Subcutaneous adipose tissue (tissue), 4 donors: ENCODE results near the gene COL18A1. TPM values are rescaled to one million over a fixed set of nuclear protein-coding genes. Genes with fewer than 3 reads are reported as not detected.

Experiments used
- total RNA-seq, 4 donors: library from RNA; depleted of rRNA; stranded (reverse); fragments of >200 nt; gene quantifications; one replicate each; pipeline ENCODE4 v1.1.0, GENCODE V29; 2016
- TF ChIP-seq, protein P1 (sequence below): fragments of 450-650 bp; IDR thresholded peaks from one replicate; pipeline ENCODE4 v1.5.1; 2016; ENCODE audit warnings: low read depth, mild to moderate bottlenecking, control low read depth, antibody characterized with exemption, moderate library complexity

The COL18A1 gene
- total RNA-seq, 4 donors from 2014 or later = 33.4 to 102 (median 66.7) TPM

DNA sequence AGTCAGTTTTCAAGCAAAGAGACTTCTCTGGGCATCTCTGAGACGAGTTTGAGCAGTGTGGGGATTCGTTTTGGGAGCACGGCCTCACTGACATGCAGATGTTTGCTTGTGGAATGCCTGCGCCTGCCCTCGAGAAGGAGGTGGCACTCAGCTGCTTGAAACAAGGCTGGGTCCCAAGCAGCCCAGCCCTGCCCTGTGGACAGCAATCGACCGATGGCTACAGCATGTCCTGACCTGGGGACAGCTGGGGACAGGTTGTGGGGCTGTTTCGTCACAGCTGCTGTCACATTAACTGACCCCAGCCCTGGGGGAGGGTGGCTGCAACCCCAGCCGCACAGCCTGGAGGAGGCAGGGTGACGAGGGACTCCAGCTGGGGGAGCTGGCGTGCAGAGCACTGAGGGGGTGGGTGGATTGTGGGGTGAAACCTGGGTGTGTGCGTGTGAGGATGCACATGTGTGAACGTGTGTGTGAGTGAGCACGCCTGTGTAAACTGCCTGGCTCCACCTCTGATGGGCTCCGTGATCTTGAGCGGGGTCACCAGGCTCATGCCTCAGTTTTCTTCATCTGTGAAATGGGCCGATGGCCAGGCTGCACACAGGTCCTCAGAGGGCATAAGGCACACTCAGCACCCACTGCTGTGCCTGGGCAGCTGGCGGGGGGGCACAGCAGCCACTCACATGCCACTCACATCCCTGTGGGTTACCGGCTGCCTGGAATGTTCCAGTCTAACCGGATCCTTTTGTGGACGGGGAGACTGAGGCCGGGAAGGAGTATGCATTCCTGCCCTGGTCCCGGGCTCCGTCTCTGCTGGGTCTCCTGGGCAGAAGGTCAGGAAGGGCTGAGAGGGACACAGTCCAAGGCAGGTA lies 49.3 kb downstream of the COL18A1 start:
- TF ChIP-seq, protein P1, sequence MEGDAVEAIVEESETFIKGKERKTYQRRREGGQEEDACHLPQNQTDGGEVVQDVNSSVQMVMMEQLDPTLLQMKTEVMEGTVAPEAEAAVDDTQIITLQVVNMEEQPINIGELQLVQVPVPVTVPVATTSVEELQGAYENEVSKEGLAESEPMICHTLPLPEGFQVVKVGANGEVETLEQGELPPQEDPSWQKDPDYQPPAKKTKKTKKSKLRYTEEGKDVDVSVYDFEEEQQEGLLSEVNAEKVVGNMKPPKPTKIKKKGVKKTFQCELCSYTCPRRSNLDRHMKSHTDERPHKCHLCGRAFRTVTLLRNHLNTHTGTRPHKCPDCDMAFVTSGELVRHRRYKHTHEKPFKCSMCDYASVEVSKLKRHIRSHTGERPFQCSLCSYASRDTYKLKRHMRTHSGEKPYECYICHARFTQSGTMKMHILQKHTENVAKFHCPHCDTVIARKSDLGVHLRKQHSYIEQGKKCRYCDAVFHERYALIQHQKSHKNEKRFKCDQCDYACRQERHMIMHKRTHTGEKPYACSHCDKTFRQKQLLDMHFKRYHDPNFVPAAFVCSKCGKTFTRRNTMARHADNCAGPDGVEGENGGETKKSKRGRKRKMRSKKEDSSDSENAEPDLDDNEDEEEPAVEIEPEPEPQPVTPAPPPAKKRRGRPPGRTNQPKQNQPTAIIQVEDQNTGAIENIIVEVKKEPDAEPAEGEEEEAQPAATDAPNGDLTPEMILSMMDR = no peak

DNA sequence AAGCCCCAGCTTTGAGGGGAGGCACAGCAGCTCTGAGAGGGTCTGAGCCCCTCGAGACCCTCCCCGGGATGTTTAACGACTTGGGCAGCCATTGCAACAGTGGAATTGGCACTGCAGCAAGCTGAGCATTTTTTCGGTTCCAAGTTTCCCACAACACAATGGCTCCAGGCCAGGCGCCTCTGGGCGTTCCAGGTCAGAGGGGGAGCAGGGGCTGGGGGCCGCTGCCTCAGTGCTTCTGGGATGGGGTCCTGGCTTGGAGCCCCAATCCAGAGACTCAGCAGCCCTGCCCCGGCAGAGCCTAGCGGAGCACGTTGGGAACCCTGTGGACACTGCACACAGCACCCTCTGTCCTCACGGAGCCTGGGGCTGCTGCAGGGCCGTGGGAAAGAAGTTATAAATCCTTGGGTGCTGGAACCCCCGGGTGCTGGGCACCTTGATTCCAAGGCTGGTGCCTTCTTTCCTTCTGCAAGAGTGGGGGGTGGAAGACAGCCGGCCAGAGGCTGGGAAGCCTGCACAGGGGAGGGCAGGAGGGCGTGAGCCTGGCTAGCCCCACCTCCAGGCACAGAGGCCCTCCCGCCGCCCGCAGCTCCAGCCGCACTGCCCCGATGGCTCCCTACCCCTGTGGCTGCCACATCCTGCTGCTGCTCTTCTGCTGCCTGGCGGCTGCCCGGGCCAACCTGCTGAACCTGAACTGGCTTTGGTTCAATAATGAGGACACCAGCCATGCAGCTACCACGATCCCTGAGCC lies 50.1 kb downstream of the COL18A1 start:
- TF ChIP-seq, protein P1 = no peak

DNA sequence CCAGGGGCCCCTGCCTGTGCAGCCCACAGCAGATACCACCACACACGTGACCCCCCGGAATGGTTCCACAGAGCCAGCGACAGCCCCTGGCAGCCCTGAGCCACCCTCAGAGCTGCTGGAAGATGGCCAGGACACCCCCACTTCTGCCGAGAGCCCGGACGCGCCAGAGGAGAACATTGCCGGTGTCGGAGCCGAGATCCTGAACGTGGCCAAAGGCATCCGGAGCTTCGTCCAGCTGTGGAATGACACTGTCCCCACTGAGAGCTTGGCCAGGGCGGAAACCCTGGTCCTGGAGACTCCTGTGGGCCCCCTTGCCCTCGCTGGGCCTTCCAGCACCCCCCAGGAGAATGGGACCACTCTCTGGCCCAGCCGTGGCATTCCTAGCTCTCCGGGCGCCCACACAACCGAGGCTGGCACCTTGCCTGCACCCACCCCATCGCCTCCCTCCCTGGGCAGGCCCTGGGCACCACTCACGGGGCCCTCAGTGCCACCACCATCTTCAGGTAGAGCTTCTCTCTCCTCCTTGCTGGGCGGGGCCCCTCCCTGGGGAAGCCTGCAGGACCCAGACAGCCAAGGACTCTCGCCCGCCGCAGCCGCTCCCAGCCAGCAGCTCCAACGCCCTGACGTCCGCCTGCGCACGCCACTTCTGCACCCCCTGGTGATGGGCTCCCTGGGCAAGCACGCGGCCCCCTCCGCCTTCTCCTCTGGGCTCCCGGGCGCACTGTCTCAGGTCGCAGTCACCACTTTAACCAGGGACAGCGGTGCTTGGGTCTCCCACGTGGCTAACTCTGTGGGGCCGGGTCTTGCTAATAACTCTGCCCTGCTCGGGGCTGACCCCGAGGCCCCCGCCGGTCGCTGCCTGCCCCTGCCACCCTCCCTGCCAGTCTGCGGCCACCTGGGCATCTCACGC lies 51.0 kb downstream of the COL18A1 start:
- TF ChIP-seq, protein P1 = no peak

DNA sequence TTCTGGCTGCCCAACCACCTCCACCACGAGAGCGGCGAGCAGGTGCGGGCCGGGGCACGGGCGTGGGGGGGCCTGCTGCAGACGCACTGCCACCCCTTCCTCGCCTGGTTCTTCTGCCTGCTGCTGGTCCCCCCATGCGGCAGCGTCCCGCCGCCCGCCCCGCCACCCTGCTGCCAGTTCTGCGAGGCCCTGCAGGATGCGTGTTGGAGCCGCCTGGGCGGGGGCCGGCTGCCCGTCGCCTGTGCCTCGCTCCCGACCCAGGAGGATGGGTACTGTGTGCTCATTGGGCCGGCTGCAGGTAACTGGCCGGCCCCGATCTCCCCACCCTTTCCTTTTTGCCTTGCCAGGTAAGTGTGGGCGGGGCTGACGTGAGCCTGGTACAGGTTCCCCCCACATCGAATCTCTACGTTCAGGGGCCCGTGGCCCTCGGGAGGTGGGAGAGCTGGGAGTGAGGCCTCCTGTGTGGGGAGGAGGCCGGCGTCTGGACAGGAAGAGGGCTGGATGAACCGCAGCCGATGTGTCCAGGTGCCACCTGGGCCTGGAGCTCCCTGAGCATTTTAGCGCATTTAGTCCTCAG lies 51.7 kb downstream of the COL18A1 start:
- TF ChIP-seq, protein P1 = no peak

DNA sequence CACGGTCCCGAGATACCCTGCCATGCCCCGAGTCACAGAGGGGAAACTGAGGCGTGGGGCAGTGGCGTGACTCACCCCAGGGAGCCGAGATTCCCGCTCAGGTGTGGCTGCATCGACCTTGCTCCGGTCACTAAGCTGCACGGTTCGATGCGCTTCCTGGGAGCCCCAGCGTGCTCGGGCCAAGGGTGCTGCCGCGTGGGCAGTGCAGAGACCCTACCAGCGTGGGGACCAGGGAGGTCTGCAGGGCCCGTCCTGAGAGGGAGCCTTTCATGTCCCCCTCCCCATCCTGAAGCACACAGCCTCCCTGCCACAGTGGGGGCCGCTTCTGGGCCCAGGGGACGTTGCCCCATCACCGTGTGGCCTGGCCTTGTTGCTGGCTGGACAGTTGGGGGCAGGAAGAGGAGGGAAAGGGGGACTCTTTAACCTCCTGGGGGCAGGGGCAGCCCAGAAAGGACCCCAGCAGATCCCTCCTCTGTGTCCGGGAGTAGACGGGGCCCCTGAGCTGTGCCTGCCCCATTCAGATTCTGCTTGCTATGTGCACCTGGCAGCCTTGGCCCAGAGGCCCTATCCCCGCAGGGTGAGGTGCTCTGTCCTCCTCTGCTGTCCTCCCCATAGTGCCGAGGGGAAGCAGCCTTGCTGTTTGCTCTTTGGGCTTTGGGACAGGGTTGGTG lies 52.3 kb downstream of the COL18A1 start:
- TF ChIP-seq, protein P1 = no peak

DNA sequence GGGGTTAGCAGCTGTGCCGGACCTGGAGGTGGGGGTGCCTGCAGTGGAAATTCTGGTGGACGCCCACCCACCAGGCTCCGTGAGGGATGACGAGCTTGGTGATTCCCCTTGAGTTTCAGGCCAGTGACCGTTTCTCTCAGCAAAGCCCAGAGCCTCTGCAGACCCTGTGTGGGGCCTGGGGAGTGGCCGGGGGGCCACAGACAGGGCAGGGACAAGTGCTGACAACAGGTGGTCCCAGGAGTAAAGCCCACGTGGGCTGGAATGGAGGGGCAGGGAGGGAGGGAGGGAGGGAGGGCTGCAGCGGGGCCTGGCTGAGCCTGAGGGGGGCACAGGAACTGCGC lies 52.8 kb downstream of the COL18A1 start:
- TF ChIP-seq, protein P1 = no peak
